Measurements from ENCODE around the gene FOXP1.

DNA sequence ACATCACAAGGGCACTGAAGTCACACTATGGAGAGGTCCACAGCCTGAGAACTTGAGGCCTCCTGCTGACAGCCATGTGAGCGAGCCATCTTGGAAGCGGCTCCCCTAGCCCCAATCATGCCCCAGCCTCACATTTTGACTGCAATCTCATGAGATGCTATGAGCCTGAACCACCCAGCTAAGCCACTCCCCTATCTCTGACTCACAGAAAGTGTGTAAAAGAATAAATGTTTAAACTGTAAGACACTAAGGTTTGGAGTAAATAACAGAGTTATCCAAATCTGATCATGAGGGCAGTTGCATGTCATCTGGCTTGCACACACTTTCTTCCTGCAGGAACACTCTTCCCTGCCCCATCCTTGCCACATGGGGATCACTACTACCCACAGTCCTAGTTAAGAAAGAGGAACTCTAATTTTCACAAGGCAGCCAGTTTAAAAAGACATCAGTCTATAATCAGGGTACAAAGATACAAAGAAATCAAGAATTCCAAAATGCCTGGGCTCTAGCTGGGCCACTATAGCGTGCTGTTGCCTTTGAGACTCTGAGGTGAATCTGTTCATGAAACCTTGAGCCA lies 494.2 kb downstream of the FOXP1 start:
- TF ChIP-seq CTCF (IDR thresholded peaks at IDR 0.05; ENCODE audit: low read depth, low read length, missing input control) (no peak), HNF4G (IDR thresholded peaks at IDR 0.05) (no peak), GABPA (IDR thresholded peaks at IDR 0.05 in 1 of 2, conservative IDR thresholded peaks at IDR 0.05 in 1 of 2) (no peak), SP1 (IDR thresholded peaks at IDR 0.05) (no peak), TAF1 (conservative IDR thresholded peaks at IDR 0.05) (no peak), RAD21 (IDR thresholded peaks at IDR 0.05) (no peak), YY1 (IDR thresholded peaks at IDR 0.05) (no peak), JUND (IDR thresholded peaks at IDR 0.05) (no peak), FOXA1 (IDR thresholded peaks at IDR 0.05) (no peak), EGR1 (IDR thresholded peaks at IDR 0.05; ENCODE audit: low read depth in 2 of 2) (no peak), RXRA (IDR thresholded peaks at IDR 0.05) (no peak)
- TF ChIP-seq, protein P1, sequence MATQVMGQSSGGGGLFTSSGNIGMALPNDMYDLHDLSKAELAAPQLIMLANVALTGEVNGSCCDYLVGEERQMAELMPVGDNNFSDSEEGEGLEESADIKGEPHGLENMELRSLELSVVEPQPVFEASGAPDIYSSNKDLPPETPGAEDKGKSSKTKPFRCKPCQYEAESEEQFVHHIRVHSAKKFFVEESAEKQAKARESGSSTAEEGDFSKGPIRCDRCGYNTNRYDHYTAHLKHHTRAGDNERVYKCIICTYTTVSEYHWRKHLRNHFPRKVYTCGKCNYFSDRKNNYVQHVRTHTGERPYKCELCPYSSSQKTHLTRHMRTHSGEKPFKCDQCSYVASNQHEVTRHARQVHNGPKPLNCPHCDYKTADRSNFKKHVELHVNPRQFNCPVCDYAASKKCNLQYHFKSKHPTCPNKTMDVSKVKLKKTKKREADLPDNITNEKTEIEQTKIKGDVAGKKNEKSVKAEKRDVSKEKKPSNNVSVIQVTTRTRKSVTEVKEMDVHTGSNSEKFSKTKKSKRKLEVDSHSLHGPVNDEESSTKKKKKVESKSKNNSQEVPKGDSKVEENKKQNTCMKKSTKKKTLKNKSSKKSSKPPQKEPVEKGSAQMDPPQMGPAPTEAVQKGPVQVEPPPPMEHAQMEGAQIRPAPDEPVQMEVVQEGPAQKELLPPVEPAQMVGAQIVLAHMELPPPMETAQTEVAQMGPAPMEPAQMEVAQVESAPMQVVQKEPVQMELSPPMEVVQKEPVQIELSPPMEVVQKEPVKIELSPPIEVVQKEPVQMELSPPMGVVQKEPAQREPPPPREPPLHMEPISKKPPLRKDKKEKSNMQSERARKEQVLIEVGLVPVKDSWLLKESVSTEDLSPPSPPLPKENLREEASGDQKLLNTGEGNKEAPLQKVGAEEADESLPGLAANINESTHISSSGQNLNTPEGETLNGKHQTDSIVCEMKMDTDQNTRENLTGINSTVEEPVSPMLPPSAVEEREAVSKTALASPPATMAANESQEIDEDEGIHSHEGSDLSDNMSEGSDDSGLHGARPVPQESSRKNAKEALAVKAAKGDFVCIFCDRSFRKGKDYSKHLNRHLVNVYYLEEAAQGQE (IDR thresholded peaks at IDR 0.05) = no peak
- TF ChIP-seq, protein P2, sequence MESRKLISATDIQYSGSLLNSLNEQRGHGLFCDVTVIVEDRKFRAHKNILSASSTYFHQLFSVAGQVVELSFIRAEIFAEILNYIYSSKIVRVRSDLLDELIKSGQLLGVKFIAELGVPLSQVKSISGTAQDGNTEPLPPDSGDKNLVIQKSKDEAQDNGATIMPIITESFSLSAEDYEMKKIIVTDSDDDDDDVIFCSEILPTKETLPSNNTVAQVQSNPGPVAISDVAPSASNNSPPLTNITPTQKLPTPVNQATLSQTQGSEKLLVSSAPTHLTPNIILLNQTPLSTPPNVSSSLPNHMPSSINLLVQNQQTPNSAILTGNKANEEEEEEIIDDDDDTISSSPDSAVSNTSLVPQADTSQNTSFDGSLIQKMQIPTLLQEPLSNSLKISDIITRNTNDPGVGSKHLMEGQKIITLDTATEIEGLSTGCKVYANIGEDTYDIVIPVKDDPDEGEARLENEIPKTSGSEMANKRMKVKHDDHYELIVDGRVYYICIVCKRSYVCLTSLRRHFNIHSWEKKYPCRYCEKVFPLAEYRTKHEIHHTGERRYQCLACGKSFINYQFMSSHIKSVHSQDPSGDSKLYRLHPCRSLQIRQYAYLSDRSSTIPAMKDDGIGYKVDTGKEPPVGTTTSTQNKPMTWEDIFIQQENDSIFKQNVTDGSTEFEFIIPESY (IDR thresholded peaks at IDR 0.05) = no peak
- TF ChIP-seq, protein P3, sequence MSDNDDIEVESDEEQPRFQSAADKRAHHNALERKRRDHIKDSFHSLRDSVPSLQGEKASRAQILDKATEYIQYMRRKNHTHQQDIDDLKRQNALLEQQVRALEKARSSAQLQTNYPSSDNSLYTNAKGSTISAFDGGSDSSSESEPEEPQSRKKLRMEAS (IDR thresholded peaks at IDR 0.05) = no peak
